22Rv1 (cell line): Measurements from ENCODE around the gene COL27A1.

Experiments
- CTCF ChIP-seq: fragments of 450-650 bp; IDR thresholded peaks from 2 replicates; pipeline ENCODE4 v1.5.1; 2017; ENCODE audit warnings: mild to moderate bottlenecking
- ZFX ChIP-seq: fragments of 450-650 bp; IDR thresholded peaks from 2 replicates; pipeline ENCODE4 v1.6.1; 2017; ENCODE audit warnings: antibody characterized with exemption, borderline replicate concordance

- TF ChIP-seq CTCF (no peak), ZFX (no peak)
Observed at GRCh38 chr9:114330636-114331035, 175.3 kb downstream of the COL27A1 start.
